Upper lobe of left lung (tissue), 6 donors: Measurements from ENCODE around the gene MYLK2. TPM values are rescaled to one million over a fixed set of nuclear protein-coding genes. Genes with fewer than 3 reads are reported as not detected.
A peak's percentile ranks its signal among the peaks of the same experiment; 100 is the strongest.

Experiments used
- ATAC-seq, 2 donors: fragments of 200-7000 bp; cut with Tn5 transposase; one replicate each; pipeline ENCODE4 v1.9.1; 2022; ENCODE audit warnings: mild to moderate bottlenecking in 2 of 2, moderate library complexity in 2 of 2; ENCODE audit not compliant: low FRiP score in 2 of 2
- DNase-seq, 2 donors: peaks; one replicate each; pipeline ENCODE4 v3.0.0-alpha.2; 2019 to 2020
- H3K27ac ChIP-seq, 4 donors: fragments of 200-600 bp; sonication (generic); one replicate each; pipeline ENCODE4 v1.5.1; 2016 to 2019
- H3K27me3 ChIP-seq, 4 donors: fragments of 200-600 bp; sonication (generic); one replicate each; pipeline ENCODE4 v1.5.1; 2017 to 2019
- H3K36me3 ChIP-seq, 4 donors: fragments of 200-600 bp; sonication (generic); one replicate each; pipeline ENCODE4 v1.5.1; 2016 to 2019
- H3K4me1 ChIP-seq, 4 donors: fragments of 200-600 bp; sonication (generic); one replicate each; pipeline ENCODE4 v1.5.1; 2018 to 2019
- H3K4me3 ChIP-seq, 4 donors: fragments of 200-600 bp; sonication (generic); one replicate each; pipeline ENCODE4 v1.5.1; 2017 to 2019; ENCODE audit warnings: mild to moderate bottlenecking in 2 of 4, moderate library complexity in 1 of 4
- H3K9me3 ChIP-seq, 4 donors: fragments of 200-600 bp; sonication (generic); one replicate each; pipeline ENCODE4 v1.5.1; 2018 to 2019
- CTCF ChIP-seq, 6 experiments: fragments of 450-650 bp in 4 of 6; fragments of 200-600 bp in 2 of 6; sonication (generic) in 2 of 6; IDR thresholded peaks; one replicate each; pipeline ENCODE4 v1.5.1; 2016 to 2019; ENCODE audit warnings: antibody characterized with exemption in 6 of 6
- EP300 ChIP-seq, 4 donors: sonication (generic); formaldehyde crosslinking; IDR thresholded peaks; one replicate each; pipeline ENCODE4 v1.5.1; 2017; ENCODE audit warnings: antibody characterized with exemption in 4 of 4, control low read depth in 2 of 4
- POLR2A ChIP-seq, 4 donors: fragments of 450-650 bp; IDR thresholded peaks; one replicate each; pipeline ENCODE4 v1.5.1; 2016 to 2017; ENCODE audit warnings: antibody characterized with exemption in 4 of 4, mild to moderate bottlenecking in 2 of 4
- POLR2AphosphoS5 ChIP-seq, 2 donors: sonication (generic); formaldehyde crosslinking; IDR thresholded peaks; one replicate each; pipeline ENCODE4 v1.5.1; 2017; ENCODE audit warnings: antibody characterized with exemption in 2 of 2
- WGBS, 2 donors: methylation state at CpG; one replicate each; pipeline ENCODE4 v1.1.5; 2017 to 2018; 5-methylcytosine and 5-hydroxymethylcytosine counted together
- small RNA-seq, 4 donors: library from RNA; depleted of rRNA; stranded (forward); fragments of <200 nt; gene quantifications; one replicate each; pipeline ENCODE3, GENCODE V24; 2016
- total RNA-seq, 6 donors: library from RNA; depleted of rRNA in 4 of 6; stranded (reverse); fragments of >200 nt in 4 of 6; gene quantifications; one replicate each; pipeline versions ENCODE4 v1.1.0 to v1.2.1, GENCODE V29; 2016 to 2021
- donor health status: DM: no; HTN: no; CAD: no; lungs with moderate emphysema.
- donor health status: DM: no; HTN: yes; CAD: no; lungs with severe emphysema.

Gene MYLK2
- total RNA-seq, 6 donors from 2014 or later, result not detected

DNA sequence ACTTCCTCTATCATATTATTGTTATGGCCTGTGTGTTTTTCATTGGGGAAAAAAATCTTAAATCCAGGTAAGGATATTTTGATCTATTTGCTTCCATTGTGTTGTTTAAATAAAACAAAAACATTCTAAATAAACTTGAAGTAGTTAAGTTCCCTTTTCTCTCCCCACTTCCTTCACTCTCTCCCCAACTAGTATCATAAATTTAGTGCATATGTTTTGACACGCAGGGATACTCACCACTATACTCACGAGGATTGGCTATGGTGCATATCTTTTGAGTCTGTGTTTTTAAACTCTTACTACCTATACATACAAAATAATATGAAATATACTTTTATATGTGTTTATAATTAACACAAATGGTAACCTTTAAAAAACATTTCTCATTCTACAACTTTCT, 56.5 kb downstream of the MYLK2 start:
- Histone ChIP-seq H3K27me3 (peaks cover 0 to 2% (median under 1%) of the 10 kb centered on the region in 4 donors), H3K36me3 (no peaks in the 10 kb centered on the region), H3K4me1 (peaks cover 3 to 13% (median 5%) of the 10 kb centered on the region in 4 donors), H3K27ac (no peak overlapping the region), H3K9me3 (no peaks in the 10 kb centered on the region), H3K4me3 (no peak overlapping the region)
- no peak for TF ChIP-seq POLR2AphosphoS5 (IDR thresholded peaks at IDR 0.05)
- TF ChIP-seq CTCF (IDR thresholded peaks at IDR 0.05), result no peak
- TF ChIP-seq POLR2A (IDR thresholded peaks at IDR 0.05), result no peak
- TF ChIP-seq EP300 (IDR thresholded peaks at IDR 0.05), result no peak
- WGBS, 2 donors, result 47 to 58% methylated on average over 2 of the region's 2 CpGs
- DNase-seq, result no peak
- ATAC-seq, result no peak

DNA sequence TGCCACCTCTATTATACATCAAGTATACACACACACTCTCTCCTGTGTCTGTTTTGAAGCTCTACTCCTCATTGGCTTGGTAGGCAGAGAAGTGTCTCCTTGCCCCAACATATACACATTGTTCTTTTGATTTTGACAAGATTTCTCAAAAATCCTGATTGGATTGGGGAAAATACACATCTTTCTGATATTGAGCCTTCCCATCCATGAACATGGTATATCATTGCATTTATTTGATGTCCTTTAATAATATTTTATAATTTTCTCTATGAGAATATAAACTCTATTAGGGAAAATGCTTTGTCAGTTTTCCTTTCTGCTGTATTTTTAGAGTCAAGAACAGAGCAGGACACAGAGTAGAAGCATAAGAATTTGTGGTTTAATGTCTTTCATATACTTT, 58.5 kb downstream of the MYLK2 start:
- TF ChIP-seq POLR2AphosphoS5 (IDR thresholded peaks at IDR 0.05) (no peak), POLR2A (IDR thresholded peaks at IDR 0.05) (no peak), EP300 (IDR thresholded peaks at IDR 0.05) (no peak)
- Histone ChIP-seq H3K4me1 (peaks cover 0 to 9% (median 4%) of the 10 kb centered on the region in 4 donors), H3K9me3 (no peaks in the 10 kb centered on the region), H3K27ac (no peak overlapping the region), H3K4me3 (no peak overlapping the region), H3K36me3 (no peaks in the 10 kb centered on the region), H3K27me3 (no peaks in the 10 kb centered on the region)
- no peak for ATAC-seq
- DNase-seq, result no peak

DNA sequence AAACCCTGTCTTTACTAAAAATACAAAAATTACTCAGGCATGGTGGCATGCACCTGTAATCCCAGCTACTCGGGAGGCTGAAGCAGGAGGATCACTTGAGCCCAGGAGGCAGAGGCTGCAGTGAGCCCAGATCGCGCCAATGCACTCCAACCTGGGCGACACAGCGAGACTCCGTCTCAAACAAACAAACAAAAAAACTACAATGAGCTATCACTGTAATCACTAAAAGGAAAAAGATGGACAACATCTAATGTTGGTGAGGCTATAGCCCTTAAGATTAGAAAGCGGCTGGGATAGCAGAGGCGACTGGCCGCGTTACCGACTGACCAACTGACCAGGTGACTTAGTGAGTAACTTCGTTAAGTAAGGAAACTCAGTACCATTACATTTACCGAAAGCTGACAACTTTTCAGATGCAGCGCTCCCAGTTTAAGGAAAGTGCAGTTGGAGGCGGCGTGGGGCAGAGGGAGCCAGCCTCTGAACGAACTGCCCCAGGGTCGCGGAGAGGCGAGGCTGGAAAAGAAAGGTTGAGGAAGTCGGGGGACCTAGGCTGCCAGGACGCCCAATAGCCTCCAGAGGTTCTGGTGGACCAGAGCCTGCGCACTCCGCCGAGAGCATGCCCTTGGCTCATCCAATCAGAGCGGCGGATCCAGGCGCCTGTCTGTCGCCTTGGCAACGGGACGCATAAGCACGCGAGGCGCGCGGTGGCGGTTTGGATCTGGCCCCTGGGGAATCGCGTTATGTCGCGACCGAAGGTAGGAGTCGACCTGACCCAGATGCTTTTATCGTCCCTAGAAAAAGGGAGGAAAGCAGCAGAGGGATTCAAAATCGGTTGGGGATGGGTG, 60.2 kb downstream of the MYLK2 start:
- H3K27me3 ChIP-seq, result no peaks in the 10 kb centered on the region
- no peaks in the 10 kb centered on the region for H3K36me3 ChIP-seq
- TF ChIP-seq CTCF (IDR thresholded peaks at IDR 0.05) (peak in 3 of 6 experiments; percentile 21 to 35 (median 24)), EP300 (IDR thresholded peaks at IDR 0.05) (no peak), POLR2A (IDR thresholded peaks at IDR 0.05) (peak in 2 of 4 donors; percentile 26 to 77), POLR2AphosphoS5 (IDR thresholded peaks at IDR 0.05) (peak in 1 of 2 donors; percentile 47)
- DNase-seq (peak; percentile 96 to 98), ATAC-seq (peak; percentile 98 to 100)
- WGBS, 2 donors, result 7 to 8% methylated on average over 34 to 39 of the region's 45 CpGs
- peak overlapping the region; percentile 42 to 70 (median 52) for H3K4me3 ChIP-seq
- no peaks in the 10 kb centered on the region for H3K9me3 ChIP-seq
- peak overlapping the region; percentile 57 to 75 (median 74) for H3K27ac ChIP-seq
- H3K4me1 ChIP-seq, result peaks cover 0 to 9% (median 4%) of the 10 kb centered on the region in 4 donors

DNA sequence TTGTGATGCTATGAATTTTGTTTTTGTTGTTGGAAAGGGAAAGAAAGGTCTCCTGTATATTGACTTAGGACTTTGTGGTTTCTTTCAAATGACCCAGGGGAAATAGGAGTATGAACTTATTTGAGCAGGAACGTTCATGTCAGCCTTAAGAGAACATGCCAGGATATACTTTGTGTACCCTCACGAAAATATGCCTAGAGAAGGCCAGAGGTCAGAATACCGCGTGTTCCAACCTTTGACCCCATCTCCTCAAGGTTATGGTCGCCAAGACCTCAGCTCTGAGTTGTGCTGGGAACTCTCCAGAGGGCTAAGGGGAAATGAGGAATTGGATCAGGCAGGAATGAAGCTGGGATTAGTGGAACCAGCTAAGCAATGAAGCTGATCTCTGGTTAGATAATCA, 62.8 kb downstream of the MYLK2 start:
- Histone ChIP-seq H3K4me3 (no peak overlapping the region), H3K27me3 (no peaks in the 10 kb centered on the region), H3K36me3 (no peaks in the 10 kb centered on the region), H3K9me3 (no peaks in the 10 kb centered on the region), H3K27ac (no peak overlapping the region), H3K4me1 (peaks cover 0 to 9% (median 4%) of the 10 kb centered on the region in 4 donors)
- no peak for ATAC-seq
- no peak for TF ChIP-seq EP300 (IDR thresholded peaks at IDR 0.05)
- no peak for TF ChIP-seq POLR2A (IDR thresholded peaks at IDR 0.05)
- no peak for TF ChIP-seq CTCF (IDR thresholded peaks at IDR 0.05)
- TF ChIP-seq POLR2AphosphoS5 (IDR thresholded peaks at IDR 0.05), result no peak
- 67 to 70% methylated on average over 5 of the region's 5 CpGs for WGBS, 2 donors
- DNase-seq, result no peak

- Histone ChIP-seq H3K4me3 (no peak overlapping the region), H3K9me3 (no peaks in the 10 kb centered on the region), H3K27me3 (no peaks in the 10 kb centered on the region), H3K27ac (no peak overlapping the region), H3K36me3 (no peaks in the 10 kb centered on the region), H3K4me1 (peaks cover 0 to 9% (median 4%) of the 10 kb centered on the region in 4 donors)
- no peak for DNase-seq
- no peak for ATAC-seq
- no peak for TF ChIP-seq POLR2A (IDR thresholded peaks at IDR 0.05)
- TF ChIP-seq CTCF (IDR thresholded peaks at IDR 0.05), result no peak
- no peak for TF ChIP-seq EP300 (IDR thresholded peaks at IDR 0.05)
- TF ChIP-seq POLR2AphosphoS5 (IDR thresholded peaks at IDR 0.05), result no peak
Measured at GRCh38 chr20:31883829-31884228, 64.7 kb downstream of the MYLK2 start.

Small RNA genes lying within 50 kb of the gene (small RNA-seq; reads per million reads assigned to genes)
- 0 reads per million in 4 donors for gene AL160175.1

Other genes starting within 250 kb of the MYLK2 start
- gene ID1, start 214.1 kb upstream of the MYLK2 start, total RNA-seq, result 100 to 1,000 TPM; 226 to 911 (median 570) TPM
- 10 to 100 TPM in 4 of 6 donors, 1 to 10 TPM in 2; 1.9 to 24.3 (median 13.5) TPM for gene COX4I2, start 181.4 kb upstream of the MYLK2 start, total RNA-seq
- 100 to 1,000 TPM; 131 to 245 (median 182) TPM for gene BCL2L1, start 96.5 kb upstream of the MYLK2 start, total RNA-seq
- gene TPX2, start 80.1 kb upstream of the MYLK2 start, total RNA-seq, result 1 to 10 TPM; 1.0 to 6.7 (median 3.8) TPM
- gene FOXS1, start 26.2 kb downstream of the MYLK2 start, total RNA-seq, result 1 to 10 TPM in 2 of 6 donors, under 1 TPM in 1, not detected in 3; 0.91 to 1.7 (median 1.3) TPM
- 1 to 10 TPM in 4 of 6 donors, under 1 TPM in 1, not detected in 1; 0.69 to 1.7 (median 1.1) TPM for gene DUSP15, start 51.2 kb downstream of the MYLK2 start, total RNA-seq
- gene TTLL9, start 51.3 kb downstream of the MYLK2 start, total RNA-seq, result 10 to 100 TPM in 1 of 6 donors, 1 to 10 TPM in 4, under 1 TPM in 1; 0.31 to 20.7 (median 4.4) TPM
- gene PDRG1, start 132.7 kb downstream of the MYLK2 start, total RNA-seq, result 10 to 100 TPM in 2 of 6 donors, 1 to 10 TPM in 4; 3.0 to 11.8 (median 7.9) TPM
- gene XKR7, start 148.8 kb downstream of the MYLK2 start, total RNA-seq, result under 1 TPM in 3 of 6 donors, not detected in 3; under 0.01 to 0.07 (median 0.06) TPM
- gene CCM2L, start 191.1 kb downstream of the MYLK2 start, total RNA-seq, result 10 to 100 TPM in 2 of 6 donors, 1 to 10 TPM in 4; 4.2 to 29.2 (median 8.3) TPM
- gene HCK, start 232.9 kb downstream of the MYLK2 start, total RNA-seq, result 10 to 100 TPM; 27.7 to 93.9 (median 69.1) TPM